Measurements from ENCODE around the gene PDSS2. TPM values are rescaled to one million over a fixed set of nuclear protein-coding genes. Genes with fewer than 3 reads are reported as not detected.

PDSS2 gene
- total RNA-seq, 1 donor, result 12.5 TPM

GRCh38 chr6:107330168-107330567 is 129.2 kb downstream of the PDSS2 start:
- H3K4me3 ChIP-seq (ENCODE audit: low read depth, low read length), result no peak overlapping the region
- no peak for TF ChIP-seq CTCF (IDR thresholded peaks at IDR 0.05; ENCODE audit: insufficient read depth, low read depth, low read length)
- DNase-seq (ENCODE audit: low read depth), result no peak

- no peak overlapping the region for H3K4me3 ChIP-seq (ENCODE audit: low read depth, low read length)
- no peak for TF ChIP-seq CTCF (IDR thresholded peaks at IDR 0.05; ENCODE audit: insufficient read depth, low read depth, low read length)
- no peak for DNase-seq (ENCODE audit: low read depth)
Observed at GRCh38 chr6:107329063-107329860, 130.1 kb downstream of the PDSS2 start.

- no peak for DNase-seq (ENCODE audit: low read depth)
- TF ChIP-seq CTCF (IDR thresholded peaks at IDR 0.05; ENCODE audit: insufficient read depth, low read depth, low read length), result no peak
- no peak overlapping the region for H3K4me3 ChIP-seq (ENCODE audit: low read depth, low read length)
Observed at GRCh38 chr6:107328081-107328480, 131.3 kb downstream of the PDSS2 start.

GRCh38 chr6:107323133-107323785 is 136.1 kb downstream of the PDSS2 start:
- H3K4me3 ChIP-seq (ENCODE audit: low read depth, low read length), result no peak overlapping the region
- peak; percentile 20 for DNase-seq (ENCODE audit: low read depth)
- TF ChIP-seq CTCF (IDR thresholded peaks at IDR 0.05; ENCODE audit: insufficient read depth, low read depth, low read length), result no peak

- no peak overlapping the region for H3K4me3 ChIP-seq (ENCODE audit: low read depth, low read length)
- no peak for TF ChIP-seq CTCF (IDR thresholded peaks at IDR 0.05; ENCODE audit: insufficient read depth, low read depth, low read length)
- DNase-seq (ENCODE audit: low read depth), result no peak
Observed at GRCh38 chr6:107321793-107322192, 137.6 kb downstream of the PDSS2 start.

- TF ChIP-seq CTCF (IDR thresholded peaks at IDR 0.05; ENCODE audit: insufficient read depth, low read depth, low read length), result no peak
- H3K4me3 ChIP-seq (ENCODE audit: low read depth, low read length), result no peak overlapping the region
- no peak for DNase-seq (ENCODE audit: low read depth)
Observed at GRCh38 chr6:107319906-107320530, 139.3 kb downstream of the PDSS2 start.
